ENCODE data around the gene MTMR11. TPM values are rescaled to one million over a fixed set of nuclear protein-coding genes. Genes with fewer than 3 reads are reported as not detected.
A peak's percentile ranks its signal among the peaks of the same experiment; 100 is the strongest.
"Not testable (repeated sequence)": the region's sequence is repeated elsewhere in the genome, so short reads cannot be mapped to it uniquely, and the experiment has no call there.

The MTMR11 gene
- total RNA-seq, 1 donor from 2014 or later: 1.1 TPM

- FAIRE-seq (no peak), DNase-seq (ENCODE audit: low read depth) (no peak)
- peak overlapping the region; percentile 55 for H3K4me3 ChIP-seq (ENCODE audit: low read depth, low read length)
- H3K36me3 ChIP-seq (ENCODE audit: control insufficient read depth, insufficient read depth, low read length): no peaks in the 10 kb centered on the region
- TF ChIP-seq CTCF (IDR thresholded peaks at IDR 0.05; ENCODE audit: insufficient read depth, low read length, severe bottlenecking): no peak
- H3K27me3 ChIP-seq (ENCODE audit: control insufficient read depth, insufficient read depth, low read length): no peaks in the 10 kb centered on the region
These were observed 47.7 kb downstream of the MTMR11 start for GRCh38 chr1:149888999-149889289.

GRCh38 chr1:149888247-149888998, 48.3 kb downstream of the MTMR11 start:
- Histone ChIP-seq H3K27me3 (ENCODE audit: control insufficient read depth, insufficient read depth, low read length) (no peaks in the 10 kb centered on the region), H3K36me3 (ENCODE audit: control insufficient read depth, insufficient read depth, low read length) (no peaks in the 10 kb centered on the region), H3K4me3 (ENCODE audit: low read depth, low read length) (peak overlapping the region; percentile 55)
- peak; percentile 77 for TF ChIP-seq CTCF (IDR thresholded peaks at IDR 0.05; ENCODE audit: insufficient read depth, low read length, severe bottlenecking)
- DNase-seq (ENCODE audit: low read depth) (peak; percentile 74), FAIRE-seq (no peak)

GRCh38 chr1:149887456-149888246, 49.0 kb downstream of the MTMR11 start:
- Histone ChIP-seq H3K36me3 (ENCODE audit: control insufficient read depth, insufficient read depth, low read length) (no peaks in the 10 kb centered on the region), H3K4me3 (ENCODE audit: low read depth, low read length) (peak overlapping the region; percentile 55), H3K27me3 (ENCODE audit: control insufficient read depth, insufficient read depth, low read length) (no peaks in the 10 kb centered on the region)
- FAIRE-seq (no peak), DNase-seq (ENCODE audit: low read depth) (peak; percentile 96)
- no peak for TF ChIP-seq CTCF (IDR thresholded peaks at IDR 0.05; ENCODE audit: insufficient read depth, low read length, severe bottlenecking)

GRCh38 chr1:149887196-149887455, 49.6 kb downstream of the MTMR11 start:
- H3K4me3 ChIP-seq (ENCODE audit: low read depth, low read length): peak overlapping the region; percentile 55
- FAIRE-seq; DNase-seq (ENCODE audit: low read depth); H3K27me3 ChIP-seq (ENCODE audit: control insufficient read depth, insufficient read depth, low read length); H3K36me3 ChIP-seq (ENCODE audit: control insufficient read depth, insufficient read depth, low read length): not testable (repeated sequence)

GRCh38 chr1:149886396-149887195, 50.1 kb downstream of the MTMR11 start:
- peak overlapping the region; percentile 55 for H3K4me3 ChIP-seq (ENCODE audit: low read depth, low read length)
- TF ChIP-seq CTCF (IDR thresholded peaks at IDR 0.05; ENCODE audit: insufficient read depth, low read length, severe bottlenecking): no peak
- H3K36me3 ChIP-seq (ENCODE audit: control insufficient read depth, insufficient read depth, low read length): no peaks in the 10 kb centered on the region
- no peak for FAIRE-seq
- no peaks in the 10 kb centered on the region for H3K27me3 ChIP-seq (ENCODE audit: control insufficient read depth, insufficient read depth, low read length)
- peak; percentile 97 for DNase-seq (ENCODE audit: low read depth)

- not testable (repeated sequence) for H3K36me3 ChIP-seq (ENCODE audit: control insufficient read depth, insufficient read depth, low read length); H3K27me3 ChIP-seq (ENCODE audit: control insufficient read depth, insufficient read depth, low read length); FAIRE-seq
- DNase-seq (ENCODE audit: low read depth): peak; percentile 12
- peak overlapping the region; percentile 55 for H3K4me3 ChIP-seq (ENCODE audit: low read depth, low read length)
These were observed 50.6 kb downstream of the MTMR11 start for GRCh38 chr1:149886121-149886395.

All from bronchial epithelial cell (primary cell).